Stimulated activated CD8-positive, alpha-beta memory T cell treated with anti-CD3 and anti-CD28 coated beads, Interleukin-7, amount 100 ng/mL, for 24 hours (primary cell): ENCODE measurements around the gene CUL7.
"Not testable (repeated sequence)": the region's sequence is repeated elsewhere in the genome, so short reads cannot be mapped to it uniquely, and the experiment has no call there.

Experiments used
- DNase-seq: peaks from one replicate; pipeline ENCODE4 v3.0.0-alpha.2; 2020; ENCODE audit warnings: low read depth

The CUL7 gene

GRCh38 chr6:43053545-43054205, at the start of gene CUL7:
Gene CUL7 (minus strand): TSS chr6:43053851. CDS start chr6:43052788, 1,063 bp downstream.
- peak; percentile 75 for DNase-seq

GRCh38 chr6:43101497-43101896, 47.8 kb upstream of the CUL7 start:
- no peak for DNase-seq

DNA sequence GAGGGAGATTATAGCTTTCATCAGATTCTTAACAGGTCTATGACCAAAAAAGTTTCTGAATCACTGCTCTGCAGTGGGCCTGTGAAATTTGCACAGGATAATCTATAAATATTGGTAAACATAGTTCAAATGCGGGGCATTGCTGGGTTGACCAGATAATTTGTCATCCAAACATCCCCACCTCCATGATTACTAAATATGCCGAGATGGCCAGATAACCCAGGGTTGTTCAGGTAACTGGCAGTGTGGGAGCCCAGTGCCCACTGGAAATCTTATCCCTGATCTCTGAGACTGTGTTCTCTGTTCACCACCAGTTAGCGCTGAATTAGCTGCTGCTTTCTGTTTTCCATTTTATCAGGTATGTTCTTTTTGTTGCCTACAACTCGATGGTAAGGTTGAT, 43.9 kb upstream of the CUL7 start:
- DNase-seq: no peak

DNA sequence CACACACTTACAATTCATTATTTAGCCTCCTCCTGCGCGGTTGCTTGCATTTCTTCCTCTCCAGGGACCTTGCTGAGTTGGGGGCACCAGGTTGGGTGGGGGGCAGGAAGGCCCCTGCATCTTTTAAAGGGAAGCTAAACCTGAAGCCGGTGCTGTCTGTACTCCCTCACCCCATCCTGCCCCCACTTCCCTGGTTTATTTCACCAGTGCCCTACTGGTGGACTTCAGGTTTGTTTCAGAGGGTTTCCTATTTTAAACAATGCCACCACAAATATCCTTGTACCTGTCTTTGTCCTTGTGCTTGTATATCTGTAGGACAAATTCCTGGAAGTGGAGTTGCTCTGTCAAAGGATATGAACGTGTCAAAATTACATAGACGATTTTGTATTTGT, 43.4 kb upstream of the CUL7 start:
- DNase-seq: no peak

DNA sequence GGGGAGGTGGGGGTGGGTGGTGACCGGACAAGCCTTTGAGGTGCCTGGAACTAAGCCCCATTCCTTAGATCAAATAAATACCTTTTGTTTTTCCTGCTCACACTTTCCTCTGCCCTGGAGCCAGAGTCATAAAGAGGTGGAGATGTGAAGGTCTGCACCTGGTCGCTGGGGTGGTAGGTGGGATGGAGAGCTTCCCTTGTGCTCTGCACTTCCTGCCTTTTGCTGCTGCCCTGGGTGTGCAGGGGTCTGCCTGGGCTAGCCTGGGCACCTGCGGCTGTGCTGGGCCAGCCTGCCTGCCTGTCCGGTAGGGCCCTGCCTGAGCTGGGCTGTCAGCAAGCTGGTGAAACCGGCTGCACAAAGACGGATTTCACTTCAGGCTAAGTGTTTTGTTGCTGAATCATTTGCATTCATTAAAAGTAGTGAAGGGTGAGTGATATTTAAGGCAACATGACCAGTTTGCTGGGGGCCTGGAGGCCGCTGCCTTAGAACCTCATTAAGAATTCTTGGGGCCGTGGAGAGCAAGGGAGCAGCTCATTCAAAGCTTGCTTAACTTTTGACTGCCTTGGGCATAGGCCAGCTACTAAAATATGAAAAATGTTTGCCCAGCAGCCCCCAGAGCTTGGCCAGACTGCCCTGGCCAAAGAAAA, 42.9 kb upstream of the CUL7 start:
- DNase-seq: no peak

DNA sequence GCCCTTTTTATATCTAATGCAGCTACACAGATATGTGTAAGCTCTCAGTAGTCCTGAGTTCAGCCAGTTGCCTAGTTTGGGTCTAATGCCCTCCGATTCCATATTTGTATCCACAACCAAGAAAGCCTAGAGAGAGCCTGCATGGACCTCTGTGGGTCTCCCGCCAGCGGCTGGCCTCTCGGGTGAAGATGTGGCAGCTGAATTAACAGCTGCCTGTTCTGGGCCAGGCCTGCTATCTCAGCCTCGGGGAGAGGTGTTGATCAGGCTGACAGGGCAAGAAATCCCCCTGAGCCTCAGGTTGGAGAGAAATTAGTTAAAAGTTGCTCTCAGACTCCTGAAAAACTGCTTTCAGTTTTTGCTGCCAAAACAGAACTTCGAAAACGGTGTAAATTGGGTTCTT, 42.3 kb upstream of the CUL7 start:
- DNase-seq: no peak

DNA sequence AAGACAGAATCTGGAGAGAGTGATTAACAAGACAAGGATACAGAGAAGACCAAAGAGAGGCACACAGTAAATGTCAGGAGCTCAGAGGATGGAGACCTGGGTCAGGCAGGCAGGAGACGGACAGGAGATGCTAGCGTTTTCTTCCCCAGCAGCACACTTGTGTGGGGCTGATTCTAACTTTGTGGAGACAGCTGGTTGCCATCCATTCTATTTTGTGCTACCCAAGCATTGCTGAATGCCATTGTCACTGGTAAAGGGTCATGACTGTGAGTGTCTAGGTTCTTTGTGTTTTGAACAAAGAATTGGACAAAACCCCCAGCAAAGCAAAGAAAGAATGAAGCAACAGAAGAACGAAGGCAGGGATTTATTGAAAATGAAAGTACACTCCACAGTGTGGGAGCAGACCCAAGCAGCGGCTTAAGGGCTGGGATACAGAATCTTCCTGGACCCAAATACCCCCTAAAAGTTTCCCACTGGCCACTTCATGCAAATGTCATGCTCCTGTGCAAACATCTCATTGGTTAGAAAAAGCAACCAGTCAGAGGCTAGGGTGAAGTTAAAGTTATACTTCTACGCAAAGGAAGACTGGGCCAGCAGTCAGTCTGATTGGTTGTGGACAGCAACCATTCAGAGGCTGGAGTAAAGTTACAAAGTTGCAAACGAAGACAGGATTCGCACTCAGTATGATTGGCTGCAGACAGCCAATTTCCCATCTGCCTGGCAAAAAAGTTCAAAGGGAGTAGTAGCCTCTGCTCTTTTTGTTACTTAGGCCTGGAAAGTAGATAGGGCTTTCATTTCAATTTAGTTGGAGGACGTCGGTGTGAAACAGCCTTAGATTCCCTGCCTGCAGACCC, 40.0 kb upstream of the CUL7 start:
- DNase-seq: no peak

DNA sequence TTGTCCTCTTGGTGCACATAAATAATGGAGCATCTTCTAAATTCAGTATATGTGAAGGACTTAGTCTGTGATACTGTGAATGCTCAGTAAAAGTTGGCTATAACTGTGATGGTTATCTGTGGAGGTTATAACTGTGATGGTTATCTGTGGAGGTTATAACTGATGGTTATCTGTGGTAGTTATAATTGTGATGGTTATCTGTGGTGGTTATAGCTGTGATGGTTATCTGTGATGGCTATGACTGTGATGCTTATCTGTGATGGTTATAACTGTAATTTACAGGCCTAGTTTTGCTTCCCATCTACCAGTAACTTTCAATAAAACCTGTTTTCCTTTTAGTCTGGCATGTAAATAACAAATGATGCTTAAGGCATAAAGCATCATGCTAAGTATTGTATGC, 39.0 kb upstream of the CUL7 start:
- no peak for DNase-seq

- DNase-seq: no peak
Measured at GRCh38 chr6:43091436-43091991, 37.9 kb upstream of the CUL7 start.

- no peak for DNase-seq
Measured at GRCh38 chr6:43091020-43091419, 37.4 kb upstream of the CUL7 start.

DNA sequence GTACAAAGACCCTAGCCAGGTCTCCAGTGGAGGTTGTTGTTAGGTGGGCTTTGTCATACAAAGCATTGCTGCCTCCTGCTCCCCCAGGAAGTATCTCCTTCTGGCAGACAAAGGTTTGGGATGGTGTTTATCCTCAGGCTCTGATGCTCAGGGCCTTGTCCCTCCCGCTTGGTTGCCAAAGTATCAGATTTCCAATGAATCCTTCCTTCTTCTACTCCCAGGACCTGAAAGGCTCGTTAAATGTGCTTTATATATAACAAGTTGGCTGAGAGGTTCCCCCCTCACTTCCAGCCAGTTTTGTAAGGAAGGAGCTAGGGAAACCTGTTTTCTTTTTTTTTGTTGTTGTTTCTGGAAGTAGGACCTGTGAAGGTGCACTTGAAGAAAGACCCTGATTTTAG, 36.9 kb upstream of the CUL7 start:
- DNase-seq: no peak

GRCh38 chr6:43089874-43090558, 36.4 kb upstream of the CUL7 start:
- no peak for DNase-seq

DNA sequence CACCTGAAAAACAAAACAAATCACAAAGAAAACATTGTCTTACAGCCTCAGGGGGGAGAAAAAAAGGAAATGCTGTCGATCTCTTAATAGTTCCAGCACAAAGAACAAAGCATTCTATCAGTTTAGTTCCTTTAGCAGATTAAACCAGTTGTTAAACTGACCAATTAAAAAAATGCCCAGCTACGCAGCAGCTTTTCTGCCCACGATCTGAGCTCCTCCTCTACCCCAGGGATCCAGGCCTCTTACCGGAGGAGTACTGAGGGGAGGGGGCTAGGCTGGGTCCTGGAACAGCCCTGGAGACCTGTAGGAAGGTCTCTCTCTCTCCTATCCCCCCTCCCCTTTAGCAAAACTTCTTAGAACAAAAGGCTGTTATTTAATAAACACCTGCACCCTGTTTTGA, 35.8 kb upstream of the CUL7 start:
- DNase-seq: no peak

GRCh38 chr6:43088654-43089056, 35.0 kb upstream of the CUL7 start:
- no peak for DNase-seq

DNA sequence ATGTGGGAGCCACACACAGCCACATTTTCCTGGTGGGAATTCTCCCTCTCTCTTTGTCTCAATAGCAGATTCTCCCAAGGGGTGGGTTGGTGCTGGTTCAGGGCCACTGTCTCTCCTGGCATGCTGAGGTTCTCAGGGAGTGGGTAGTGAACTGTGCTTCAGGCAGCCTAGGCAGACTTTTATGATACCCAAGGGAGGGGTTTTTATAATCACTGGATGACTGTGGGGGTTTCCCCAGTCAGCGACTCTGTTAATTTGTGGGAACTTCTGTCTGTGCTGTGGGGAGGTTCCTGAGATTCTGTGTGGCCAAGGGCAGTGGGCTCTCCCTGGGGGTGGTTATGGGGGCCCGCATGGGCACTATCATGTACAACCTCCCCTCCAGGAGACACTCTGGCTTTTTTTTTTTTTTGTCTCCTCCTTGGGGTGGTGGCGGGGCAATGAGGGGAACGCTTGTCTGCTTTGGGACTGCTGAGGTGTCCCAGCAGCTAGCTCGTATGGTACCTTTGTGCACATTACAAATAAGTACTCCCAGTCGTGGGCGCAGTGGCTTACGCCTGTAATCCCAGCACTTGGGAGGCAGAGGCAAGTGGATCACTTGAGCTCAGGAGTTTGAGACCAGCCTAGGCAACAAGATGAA, 32.5 kb upstream of the CUL7 start:
- DNase-seq: no peak

DNA sequence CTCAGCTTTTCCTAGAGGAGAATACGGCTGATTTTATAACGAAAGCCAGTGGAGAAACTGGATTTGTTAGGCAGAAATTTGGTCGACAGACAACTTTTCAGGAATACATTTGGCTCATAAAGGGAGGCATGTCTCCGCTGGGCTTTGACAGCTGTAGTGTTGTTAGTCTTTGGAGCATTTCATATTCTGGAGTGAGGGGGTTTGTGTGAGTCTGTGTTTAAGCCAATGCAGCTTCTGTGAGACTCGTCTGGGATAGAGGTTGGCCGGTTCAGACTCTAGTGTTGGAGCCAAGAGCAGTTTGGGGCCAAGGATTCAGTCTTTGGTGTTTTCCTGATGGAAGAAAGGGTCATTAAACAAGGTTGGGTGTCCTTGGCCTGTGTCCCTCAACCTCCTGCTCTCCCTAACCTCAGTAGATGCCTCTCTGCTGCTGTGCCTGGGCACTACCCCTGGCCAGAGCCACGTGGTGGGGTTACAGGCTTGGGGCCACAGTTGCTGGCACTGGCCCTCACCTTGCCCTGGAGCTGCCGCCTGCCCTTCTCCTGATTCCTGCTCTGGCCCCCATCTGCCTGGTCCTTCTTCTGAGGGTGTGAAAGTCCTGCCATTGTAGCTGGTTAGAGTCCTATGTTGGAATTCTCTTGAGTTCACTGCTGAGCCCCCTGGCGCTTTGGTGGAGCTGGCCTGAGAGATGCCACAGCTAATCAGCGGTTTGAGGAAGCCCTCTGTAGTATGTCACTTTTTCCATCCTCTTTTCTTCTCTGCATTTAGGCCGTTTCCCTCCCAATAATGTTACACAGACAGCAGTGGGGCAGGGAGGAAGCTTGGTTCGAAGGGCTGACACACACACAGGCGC, 29.4 kb upstream of the CUL7 start:
- DNase-seq: no peak

GRCh38 chr6:43081922-43082321, 28.3 kb upstream of the CUL7 start:
- not testable (repeated sequence) for DNase-seq

DNA sequence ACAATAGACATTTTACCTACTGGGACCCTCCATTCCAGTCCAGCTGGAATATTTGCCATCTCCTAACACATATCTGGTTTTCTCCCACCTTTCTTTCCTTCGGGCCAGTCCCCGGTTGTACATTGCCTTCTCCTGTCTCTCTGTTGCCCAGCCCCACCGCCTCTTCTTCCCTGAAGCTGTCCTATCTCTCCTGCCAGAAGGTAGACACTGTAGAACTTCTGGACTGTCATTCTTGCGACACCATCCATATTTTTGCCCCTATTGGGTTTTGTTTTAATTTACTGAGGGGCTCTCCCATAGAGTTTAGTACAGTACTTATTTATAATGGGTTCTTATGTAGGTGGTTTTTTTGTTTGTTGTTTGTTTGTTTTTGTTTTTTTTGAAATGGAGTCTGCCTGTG, 27.4 kb upstream of the CUL7 start:
- no peak for DNase-seq

GRCh38 chr6:43078691-43079090, 25.0 kb upstream of the CUL7 start:
- DNase-seq: no peak

DNA sequence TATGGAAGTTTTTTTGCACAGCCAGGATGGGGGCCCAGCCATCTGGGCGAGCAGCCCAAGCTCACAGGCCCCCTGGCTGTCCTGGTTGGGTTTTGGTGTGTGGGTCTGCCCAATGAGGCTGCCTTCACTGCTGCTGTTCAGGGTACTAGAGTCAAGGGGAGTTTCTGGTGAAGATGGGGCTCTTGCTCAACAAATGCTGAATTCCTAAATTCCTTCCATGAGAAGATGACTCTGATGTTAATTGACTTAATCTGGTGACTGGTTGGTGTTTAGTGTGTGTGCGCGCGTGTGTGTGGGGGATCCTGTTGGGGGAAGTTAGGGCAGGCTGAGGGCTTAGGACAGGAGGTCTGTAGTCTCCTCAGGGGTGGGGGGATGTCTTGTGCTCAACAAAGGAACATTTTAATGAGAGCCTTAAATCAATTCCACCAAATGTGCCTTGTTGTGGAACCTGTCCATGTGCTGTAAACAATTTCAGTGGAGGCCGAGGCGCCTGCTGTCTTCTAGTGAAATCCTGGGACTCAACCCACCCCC, 24.4 kb upstream of the CUL7 start:
- DNase-seq: no peak
